MCF 10A (cell line): Measurements from ENCODE around the gene C19orf81. TPM values are rescaled to one million over a fixed set of nuclear protein-coding genes. Genes with fewer than 3 reads are reported as not detected.

Experiments used
- BruUV-seq: library from RNA; stranded (reverse); fragments of 400-500 nt; replicated peaks from 2 replicates; lab custom pipeline; 2021; lab: Mats Ljungman, UMichigan
- CTCF ChIA-PET: fragments of 300-600 bp; sonication (Branson Sonifier 250); formaldehyde crosslinking; extraction: SDS; loops from one replicate; lab custom pipeline; 2021; ENCODE audit warnings: antibody characterized with exemption, inconsistent platforms; lab: Yijun Ruan, JAX
- POLR2A ChIA-PET: fragments of 300-600, 350-650 bp; sonication (Branson Sonifier 250); formaldehyde crosslinking; extraction: SDS; loops from one replicate; lab custom pipeline; 2020; ENCODE audit warnings: antibody characterized with exemption, inconsistent platforms; lab: Yijun Ruan, JAX
- DNase-seq: peaks from one replicate; pipeline ENCODE4 v3.0.0-alpha.2; 2018; ENCODE audit not compliant: unreplicated experiment
- H3K27ac Mint-ChIP-seq: one replicate; pipeline ENCODE4 v1.8.0; 2022; ENCODE audit warnings: mild to moderate bottlenecking, low read depth, mixed read lengths; ENCODE audit not compliant: unreplicated experiment
- H3K27me3 Mint-ChIP-seq: one replicate; pipeline ENCODE4 v1.8.0; 2022; ENCODE audit warnings: mixed read lengths; ENCODE audit not compliant: insufficient read depth, unreplicated experiment
- H3K36me3 Mint-ChIP-seq: one replicate; pipeline ENCODE4 v1.8.0; 2022; ENCODE audit warnings: mild to moderate bottlenecking, moderate library complexity, mixed read lengths; ENCODE audit not compliant: insufficient read depth, unreplicated experiment
- H3K4me1 Mint-ChIP-seq: one replicate; pipeline ENCODE4 v1.8.0; 2022; ENCODE audit warnings: mixed read lengths; ENCODE audit not compliant: insufficient read depth, unreplicated experiment
- H3K4me3 Mint-ChIP-seq: one replicate; pipeline ENCODE4 v1.8.0; 2022; ENCODE audit warnings: mild to moderate bottlenecking, moderate library complexity, mixed read lengths; ENCODE audit not compliant: unreplicated experiment
- H3K9me3 Mint-ChIP-seq: one replicate; pipeline ENCODE4 v1.8.0; 2022; ENCODE audit warnings: mixed read lengths; ENCODE audit not compliant: unreplicated experiment
- CTCF ChIP-seq: fragments of 200-600 bp; IDR thresholded peaks from one replicate; pipeline ENCODE4 v1.8.0; 2022; ENCODE audit warnings: antibody characterized with exemption, mild to moderate bottlenecking; ENCODE audit not compliant: unreplicated experiment
- intact Hi-C: fragments of 100-400 bp; cut with micrococcal nuclease; formaldehyde crosslinking; loops from 2 replicates; pipeline ENCODE4 v1.14.1; 2022
- total RNA-seq: library from RNA; stranded (reverse); gene quantifications from 2 replicates; pipeline ENCODE4 v1.2.3, GENCODE V29; 2022

C19orf81 gene
- total RNA-seq, 1 experiment from 2014 or later = not detected

DNA sequence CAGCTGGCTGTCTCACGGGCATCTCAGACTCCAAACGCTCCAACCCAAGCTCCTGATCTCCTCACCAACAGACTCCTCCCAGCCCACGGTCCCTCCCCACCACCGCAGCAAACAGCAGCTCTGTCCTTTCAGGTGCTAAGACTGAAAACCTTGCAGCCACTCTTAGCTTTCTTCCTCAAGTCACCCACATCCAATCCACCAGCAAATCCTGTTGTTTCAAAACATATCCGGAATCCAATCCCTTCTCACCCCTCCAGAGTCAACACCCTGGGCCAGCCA, 20.8 kb downstream of the C19orf81 start:
- CTCF ChIA-PET = interaction anchor here (0.5 to 2.6 kb wide), 20 partner anchors 7 to 451 kb away, joined by 3 to 13 read pairs (median 4); partner anchors contain the start of genes ACP4 and GPR32
- intact Hi-C loops = no loop called here
- Mint-ChIP-seq H3K4me3 (no peak overlapping the region), H3K27ac (no peak overlapping the region), H3K36me3 (peaks cover 6% of the 10 kb centered on the region), H3K9me3 (no peaks in the 10 kb centered on the region), H3K4me1 (no peaks in the 10 kb centered on the region), H3K27me3 (peaks cover 17% of the 10 kb centered on the region)
- POLR2A ChIA-PET = no interaction called here
- DNase-seq = no peak
- BruUV-seq = no TSS peak
- no peak for TF ChIP-seq CTCF

GRCh38 chr19:50673118-50673517, 23.9 kb downstream of the C19orf81 start:
- intact Hi-C loops = no loop called here
- ChIA-PET CTCF (no interaction called here), POLR2A (no interaction called here)
- no peak overlapping the region for H3K27ac Mint-ChIP-seq
- TF ChIP-seq CTCF = no peak
- peaks cover 17% of the 10 kb centered on the region for H3K27me3 Mint-ChIP-seq
- H3K9me3 Mint-ChIP-seq = peaks cover 5% of the 10 kb centered on the region
- no TSS peak for BruUV-seq
- H3K4me3 Mint-ChIP-seq = no peak overlapping the region
- H3K4me1 Mint-ChIP-seq = peaks cover 4% of the 10 kb centered on the region
- no peak for DNase-seq
- H3K36me3 Mint-ChIP-seq = no peaks in the 10 kb centered on the region

- intact Hi-C loops = no loop called here
- BruUV-seq = no TSS peak
- Mint-ChIP-seq H3K4me3 (no peak overlapping the region), H3K27me3 (peaks cover 25% of the 10 kb centered on the region), H3K27ac (no peak overlapping the region), H3K4me1 (peaks cover 5% of the 10 kb centered on the region), H3K36me3 (peaks cover 6% of the 10 kb centered on the region), H3K9me3 (peaks cover 18% of the 10 kb centered on the region)
- no peak for TF ChIP-seq CTCF
- CTCF ChIA-PET = no interaction called here
- no peak for DNase-seq
- POLR2A ChIA-PET = no interaction called here
Observed at GRCh38 chr19:50676625-50677197, 27.5 kb downstream of the C19orf81 start.

- ChIA-PET POLR2A (no interaction called here), CTCF (interaction anchor here (0.7 kb wide), 1 partner anchor 8 kb away, joined by 3 read pairs; no protein-coding TSS in a partner anchor)
- no peak overlapping the region for H3K27ac Mint-ChIP-seq
- H3K36me3 Mint-ChIP-seq = peaks cover 6% of the 10 kb centered on the region
- H3K27me3 Mint-ChIP-seq = peaks cover 25% of the 10 kb centered on the region
- peaks cover 5% of the 10 kb centered on the region for H3K4me1 Mint-ChIP-seq
- H3K4me3 Mint-ChIP-seq = no peak overlapping the region
- peaks cover 18% of the 10 kb centered on the region for H3K9me3 Mint-ChIP-seq
- no peak for TF ChIP-seq CTCF
- no TSS peak for BruUV-seq
- intact Hi-C loops = no loop called here
- DNase-seq = no peak
Observed at GRCh38 chr19:50677636-50678035, 28.4 kb downstream of the C19orf81 start.
